ENCODE results near the gene SPEF1.

The SPEF1 gene

DNA sequence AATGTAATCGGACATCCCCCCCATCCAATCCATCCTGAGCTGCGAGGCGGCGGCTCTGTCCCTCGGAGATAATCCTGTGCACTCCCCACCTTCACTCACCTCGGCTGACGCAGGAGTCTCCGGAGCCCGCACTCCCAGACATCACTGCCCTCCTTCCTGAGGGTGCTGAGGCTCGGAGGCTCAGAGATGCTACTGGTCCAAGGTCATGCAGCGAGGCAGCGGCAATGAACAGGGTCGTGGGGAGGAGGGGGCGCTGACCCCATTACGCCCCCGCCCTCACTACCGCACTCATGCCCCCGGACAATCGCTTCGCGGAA lies 14.2 kb downstream of the SPEF1 start:
- Histone ChIP-seq H3K27me3 (ENCODE audit: control insufficient read depth, insufficient read depth, low read length) (no peaks in the 10 kb centered on the region), H3K36me3 (ENCODE audit: control insufficient read depth, insufficient read depth, low read length) (no peaks in the 10 kb centered on the region), H3K79me2 (no peaks in the 10 kb centered on the region), H3K4me1 (no peaks in the 10 kb centered on the region), H3K9me3 (ENCODE audit: control insufficient read depth, low read length) (no peaks in the 10 kb centered on the region), H3K4me2 (ENCODE audit: low read length) (peak overlapping the region; percentile 97), H3K9ac (no peak overlapping the region), H2AFZ (peak overlapping the region; percentile 99), H3K4me3 (ENCODE audit: low read depth, low read length) (peak overlapping the region; percentile 66), H3K27ac (no peak overlapping the region)
- no peak for TF ChIP-seq CTCF (IDR thresholded peaks at IDR 0.05)

- peak overlapping the region; percentile 66 for H3K4me3 ChIP-seq (ENCODE audit: low read depth, low read length)
- H2AFZ ChIP-seq: peak overlapping the region; percentile 99
- no peaks in the 10 kb centered on the region for H3K27me3 ChIP-seq (ENCODE audit: control insufficient read depth, insufficient read depth, low read length)
- H3K4me1 ChIP-seq: no peaks in the 10 kb centered on the region
- H3K27ac ChIP-seq: peak overlapping the region; percentile 6
- no peak for TF ChIP-seq CTCF (IDR thresholded peaks at IDR 0.05)
- H3K9me3 ChIP-seq (ENCODE audit: control insufficient read depth, low read length): no peaks in the 10 kb centered on the region
- peak overlapping the region; percentile 97 for H3K4me2 ChIP-seq (ENCODE audit: low read length)
- no peak overlapping the region for H3K9ac ChIP-seq
- H3K36me3 ChIP-seq (ENCODE audit: control insufficient read depth, insufficient read depth, low read length): no peaks in the 10 kb centered on the region
- H3K79me2 ChIP-seq: no peaks in the 10 kb centered on the region
Observed at GRCh38 chr20:3766422-3767109, 14.7 kb downstream of the SPEF1 start.

- no peaks in the 10 kb centered on the region for H3K27me3 ChIP-seq (ENCODE audit: control insufficient read depth, insufficient read depth, low read length)
- H3K9me3 ChIP-seq (ENCODE audit: control insufficient read depth, low read length): no peaks in the 10 kb centered on the region
- no peaks in the 10 kb centered on the region for H3K36me3 ChIP-seq (ENCODE audit: control insufficient read depth, insufficient read depth, low read length)
- no peak overlapping the region for H3K4me2 ChIP-seq (ENCODE audit: low read length)
- peak overlapping the region; percentile 37 for H3K27ac ChIP-seq
- H3K9ac ChIP-seq: no peak overlapping the region
- H2AFZ ChIP-seq: no peak overlapping the region
- H3K4me1 ChIP-seq: no peaks in the 10 kb centered on the region
- TF ChIP-seq CTCF (IDR thresholded peaks at IDR 0.05): no peak
- H3K4me3 ChIP-seq (ENCODE audit: low read depth, low read length): no peak overlapping the region
- H3K79me2 ChIP-seq: no peaks in the 10 kb centered on the region
Observed at GRCh38 chr20:3765171-3765882, 15.9 kb downstream of the SPEF1 start.

- Histone ChIP-seq H3K36me3 (ENCODE audit: control insufficient read depth, insufficient read depth, low read length) (no peaks in the 10 kb centered on the region), H3K79me2 (no peaks in the 10 kb centered on the region), H3K9ac (no peak overlapping the region), H2AFZ (no peak overlapping the region), H3K27ac (no peak overlapping the region), H3K4me3 (ENCODE audit: low read depth, low read length) (no peak overlapping the region), H3K27me3 (ENCODE audit: control insufficient read depth, insufficient read depth, low read length) (no peaks in the 10 kb centered on the region), H3K9me3 (ENCODE audit: control insufficient read depth, low read length) (no peaks in the 10 kb centered on the region), H3K4me1 (no peaks in the 10 kb centered on the region), H3K4me2 (ENCODE audit: low read length) (no peak overlapping the region)
- no peak for TF ChIP-seq CTCF (IDR thresholded peaks at IDR 0.05)
Observed at GRCh38 chr20:3764659-3765058, 16.6 kb downstream of the SPEF1 start.

Data from parathyroid adenoma (tissue), 2 donors.